ENCODE results near the gene RAB3D.

Gene RAB3D

GRCh38 chr19:11278670-11279069 lies 60.8 kb downstream of the RAB3D start:
- intact Hi-C loops (cut with DNase I; ENCODE audit: low total_unique reads), result no loop called here
- Histone ChIP-seq H3K4me3 (no peak overlapping the region), H3K9me3 (no peaks in the 10 kb centered on the region), H3K27me3 (peaks cover 0 to 4% of the 10 kb centered on the region in 2 donors), H3K36me3 (no peaks in the 10 kb centered on the region), H3K27ac (no peak overlapping the region), H3K4me1 (no peaks in the 10 kb centered on the region)
- DNase-seq, result no peak
- no peak for TF ChIP-seq CTCF (IDR thresholded peaks at IDR 0.05)

GRCh38 chr19:11274533-11275086 lies 64.8 kb downstream of the RAB3D start:
- Histone ChIP-seq H3K4me3 (no peak overlapping the region), H3K27ac (no peak overlapping the region), H3K9me3 (no peaks in the 10 kb centered on the region), H3K27me3 (peaks cover 0 to 4% of the 10 kb centered on the region in 2 donors), H3K36me3 (no peaks in the 10 kb centered on the region), H3K4me1 (no peaks in the 10 kb centered on the region)
- no peak for TF ChIP-seq CTCF (IDR thresholded peaks at IDR 0.05)
- intact Hi-C loops (cut with DNase I; ENCODE audit: low total_unique reads), result no loop called here
- no peak for DNase-seq

GRCh38 chr19:11273989-11274388 lies 65.5 kb downstream of the RAB3D start:
- no peak overlapping the region for H3K27ac ChIP-seq
- no peaks in the 10 kb centered on the region for H3K9me3 ChIP-seq
- peaks cover 0 to 3% (median 0%) of the 10 kb centered on the region in 4 donors for H3K4me1 ChIP-seq
- H3K36me3 ChIP-seq, result no peaks in the 10 kb centered on the region
- intact Hi-C loops (cut with DNase I; ENCODE audit: low total_unique reads), result no loop called here
- H3K4me3 ChIP-seq, result no peak overlapping the region
- H3K27me3 ChIP-seq, result peaks cover 0 to 4% of the 10 kb centered on the region in 2 donors
- no peak for DNase-seq
- TF ChIP-seq CTCF (IDR thresholded peaks at IDR 0.05), result no peak

GRCh38 chr19:11273296-11273695 lies 66.2 kb downstream of the RAB3D start:
- no peaks in the 10 kb centered on the region for H3K9me3 ChIP-seq
- intact Hi-C loops (cut with DNase I; ENCODE audit: low total_unique reads), result no loop called here
- DNase-seq, result no peak
- no peak overlapping the region for H3K27ac ChIP-seq
- H3K4me3 ChIP-seq, result no peak overlapping the region
- H3K4me1 ChIP-seq, result peaks cover 0 to 9% (median 0%) of the 10 kb centered on the region in 4 donors
- no peak for TF ChIP-seq CTCF (IDR thresholded peaks at IDR 0.05)
- peaks cover 0 to 4% of the 10 kb centered on the region in 2 donors for H3K27me3 ChIP-seq
- H3K36me3 ChIP-seq, result no peaks in the 10 kb centered on the region
